ENCODE results near the gene LCN1. TPM values are rescaled to one million over a fixed set of nuclear protein-coding genes. Genes with fewer than 3 reads are reported as not detected.

Gene LCN1
- total and polyA plus RNA-seq, 2 of the 4 experiments (the other 2 are of a cell fraction) = not detected

DNA sequence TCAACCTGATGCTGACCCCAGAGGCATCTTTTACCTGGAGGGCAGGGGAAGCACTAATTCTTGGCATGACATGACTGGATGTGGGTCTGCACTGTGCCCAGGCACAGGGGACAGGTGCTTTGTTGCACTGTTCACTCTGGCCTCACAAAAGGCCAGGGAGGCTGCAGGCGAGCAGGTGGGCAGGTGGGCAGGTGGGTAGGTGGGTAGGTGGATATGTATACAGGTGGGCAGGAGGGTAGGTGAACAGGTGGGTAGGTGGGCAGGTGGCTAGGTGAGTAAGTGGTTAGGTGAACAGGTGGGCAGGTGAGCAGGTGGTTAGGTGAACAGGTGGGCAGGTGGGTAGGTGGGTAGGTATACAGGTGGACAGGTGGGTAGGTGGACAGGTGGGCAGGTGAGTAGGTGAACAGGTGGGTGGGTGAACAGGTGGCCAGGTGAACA, 41.8 kb downstream of the LCN1 start:
- Histone ChIP-seq H2AK5ac (ENCODE audit: low read depth, low read length) (no peak overlapping the region), H2BK20ac (ENCODE audit: low read depth, low read length) (no peak overlapping the region), H3K9me1 (ENCODE audit: insufficient read depth, low read length) (no peaks in the 10 kb centered on the region), H4K91ac (ENCODE audit: insufficient read depth, low read depth, low read length) (no peak overlapping the region), H4K20me1 (ENCODE audit: insufficient read depth, low read length) (no peaks in the 10 kb centered on the region), H4K5ac (ENCODE audit: low read depth, low read length) (no peak overlapping the region), H3K4me1 (ENCODE audit: control insufficient read depth, insufficient read depth, low read length) (no peaks in the 10 kb centered on the region), H2BK120ac (ENCODE audit: low read depth, low read length) (no peak overlapping the region), H2BK15ac (ENCODE audit: low read depth, low read length) (no peak overlapping the region), H3K27ac (ENCODE audit: insufficient read depth, low read length) (no peak overlapping the region), H3K4me3 (ENCODE audit: insufficient read depth, low read depth, low read length) (no peak overlapping the region), H3K18ac (ENCODE audit: low read depth, low read length) (no peak overlapping the region), H4K8ac (ENCODE audit: low read depth in 2 of 2, low read length in 2 of 2) (no peak overlapping the region), H3K56ac (ENCODE audit: extremely low read depth, insufficient read depth, low read length) (no peak overlapping the region), H3K79me1 (ENCODE audit: low read depth in 1 of 2, low read length in 2 of 2) (no peaks in the 10 kb centered on the region), H3K4me2 (ENCODE audit: low read depth, low read length) (no peak overlapping the region), H3K14ac (replicated peaks; ENCODE audit: low read depth, low read length) (no peak overlapping the region), H3K9me3 (ENCODE audit: control insufficient read depth, insufficient read depth, low read length) (peaks cover 16% of the 10 kb centered on the region), H3K23ac (ENCODE audit: low read depth, low read length) (no peak overlapping the region), H2BK5ac (ENCODE audit: low read depth, low read length, poor library complexity, severe bottlenecking) (no peak overlapping the region), H2AK9ac (replicated peaks; ENCODE audit: low read depth, low read length, poor library complexity) (no peak overlapping the region), H3K4ac (ENCODE audit: low read depth, low read length) (no peak overlapping the region), H3K27me3 (ENCODE audit: control insufficient read depth, insufficient read depth, low read length) (no peaks in the 10 kb centered on the region), H2AFZ (replicated peaks; ENCODE audit: low read length, poor library complexity) (no peak overlapping the region), H3K9ac (ENCODE audit: low read depth, low read length) (no peak overlapping the region), H3K36me3 (ENCODE audit: control insufficient read depth, insufficient read depth, low read length) (no peaks in the 10 kb centered on the region)
- BruUV-seq (replicated peaks) = no TSS peak
- dilution Hi-C loops (cut with HindIII; ENCODE audit: low sequenced_read_pairs, unreplicated experiment) (no loop called here), in situ Hi-C loops (cut with MboI; ENCODE audit: low sequenced_read_pairs) (no loop called here), intact Hi-C loops (cut with micrococcal nuclease) (no loop called here)
- TF ChIP-seq SMC3 (IDR thresholded peaks at IDR 0.05; ENCODE audit: low read depth, low read length) (no peak), CEBPB (IDR thresholded peaks at IDR 0.05; ENCODE audit: low read depth, low read length) (no peak)
- TF ChIP-seq, protein P1, sequence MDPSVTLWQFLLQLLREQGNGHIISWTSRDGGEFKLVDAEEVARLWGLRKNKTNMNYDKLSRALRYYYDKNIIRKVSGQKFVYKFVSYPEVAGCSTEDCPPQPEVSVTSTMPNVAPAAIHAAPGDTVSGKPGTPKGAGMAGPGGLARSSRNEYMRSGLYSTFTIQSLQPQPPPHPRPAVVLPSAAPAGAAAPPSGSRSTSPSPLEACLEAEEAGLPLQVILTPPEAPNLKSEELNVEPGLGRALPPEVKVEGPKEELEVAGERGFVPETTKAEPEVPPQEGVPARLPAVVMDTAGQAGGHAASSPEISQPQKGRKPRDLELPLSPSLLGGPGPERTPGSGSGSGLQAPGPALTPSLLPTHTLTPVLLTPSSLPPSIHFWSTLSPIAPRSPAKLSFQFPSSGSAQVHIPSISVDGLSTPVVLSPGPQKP (IDR thresholded peaks at IDR 0.05; ENCODE audit: borderline replicate concordance, low read depth, low read length) = no peak
- TF ChIP-seq, protein P2, sequence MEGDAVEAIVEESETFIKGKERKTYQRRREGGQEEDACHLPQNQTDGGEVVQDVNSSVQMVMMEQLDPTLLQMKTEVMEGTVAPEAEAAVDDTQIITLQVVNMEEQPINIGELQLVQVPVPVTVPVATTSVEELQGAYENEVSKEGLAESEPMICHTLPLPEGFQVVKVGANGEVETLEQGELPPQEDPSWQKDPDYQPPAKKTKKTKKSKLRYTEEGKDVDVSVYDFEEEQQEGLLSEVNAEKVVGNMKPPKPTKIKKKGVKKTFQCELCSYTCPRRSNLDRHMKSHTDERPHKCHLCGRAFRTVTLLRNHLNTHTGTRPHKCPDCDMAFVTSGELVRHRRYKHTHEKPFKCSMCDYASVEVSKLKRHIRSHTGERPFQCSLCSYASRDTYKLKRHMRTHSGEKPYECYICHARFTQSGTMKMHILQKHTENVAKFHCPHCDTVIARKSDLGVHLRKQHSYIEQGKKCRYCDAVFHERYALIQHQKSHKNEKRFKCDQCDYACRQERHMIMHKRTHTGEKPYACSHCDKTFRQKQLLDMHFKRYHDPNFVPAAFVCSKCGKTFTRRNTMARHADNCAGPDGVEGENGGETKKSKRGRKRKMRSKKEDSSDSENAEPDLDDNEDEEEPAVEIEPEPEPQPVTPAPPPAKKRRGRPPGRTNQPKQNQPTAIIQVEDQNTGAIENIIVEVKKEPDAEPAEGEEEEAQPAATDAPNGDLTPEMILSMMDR (conservative IDR thresholded peaks at IDR 0.05; ENCODE audit: low read depth, low read length) = no peak
- DNase-seq = no peak
- no peak for ATAC-seq (ENCODE audit: low read depth)
- no CpG with 5 or more reads among the region's 1 CpG for WGBS, 2 experiments (ENCODE audit: extremely low coverage in 2 of 2, insufficient read length in 1 of 2)
- CTCF ChIA-PET = no interaction called here
- POLR2A ChIA-PET (ENCODE audit: unreplicated experiment) = no interaction called here

Measured in IMR-90 (cell line).